Stimulated activated CD4-positive, alpha-beta T cell treated with anti-CD3 and anti-CD28 coated beads, Interleukin-4, amount 100 ng/mL, for 1 hour (primary cell): ENCODE results near the gene C2CD4C.
"Not testable (repeated sequence)": the region's sequence is repeated elsewhere in the genome, so short reads cannot be mapped to it uniquely, and the experiment has no call there.

Experiments used
- DNase-seq: peaks from one replicate; pipeline ENCODE4 v3.0.0-alpha.2; 2020

The C2CD4C gene

GRCh38 chr19:408902-409515 is at the start of gene C2CD4C:
Gene C2CD4C, minus strand, starts transcription at chr19:409147. Its CDS starts 786 bp downstream, at chr19:408361.
- peak; percentile 45 for DNase-seq

- no peak for DNase-seq
Observed at GRCh38 chr19:458091-459042, 49.4 kb upstream of the C2CD4C start.

GRCh38 chr19:457636-458035 is 48.7 kb upstream of the C2CD4C start:
- no peak for DNase-seq

- no peak for DNase-seq
Observed at GRCh38 chr19:456547-457110, 47.7 kb upstream of the C2CD4C start.

GRCh38 chr19:455851-456546 is 47.1 kb upstream of the C2CD4C start:
- DNase-seq, result no peak

- no peak for DNase-seq
Observed at GRCh38 chr19:455031-455705, 46.2 kb upstream of the C2CD4C start.

GRCh38 chr19:453606-454005 is 44.7 kb upstream of the C2CD4C start:
- DNase-seq, result no peak

- no peak for DNase-seq
Observed at GRCh38 chr19:452829-453228, 43.9 kb upstream of the C2CD4C start.

- DNase-seq, result not testable (repeated sequence)
Observed at GRCh38 chr19:450912-451481, 42.0 kb upstream of the C2CD4C start.

- no peak for DNase-seq
Observed at GRCh38 chr19:449916-450315, 41.0 kb upstream of the C2CD4C start.

GRCh38 chr19:447816-448560 is 39.0 kb upstream of the C2CD4C start:
- no peak for DNase-seq

- DNase-seq, result no peak
Observed at GRCh38 chr19:447064-447426, 38.1 kb upstream of the C2CD4C start.

GRCh38 chr19:444677-445210 is 35.8 kb upstream of the C2CD4C start:
- DNase-seq, result no peak

- DNase-seq, result no peak
Observed at GRCh38 chr19:443005-443404, 34.1 kb upstream of the C2CD4C start.

- no peak for DNase-seq
Observed at GRCh38 chr19:442085-442484, 33.1 kb upstream of the C2CD4C start.

- no peak for DNase-seq
Observed at GRCh38 chr19:441213-441836, 32.4 kb upstream of the C2CD4C start.

- DNase-seq, result no peak
Observed at GRCh38 chr19:440391-441212, 31.7 kb upstream of the C2CD4C start.

- DNase-seq, result no peak
Observed at GRCh38 chr19:439167-439900, 30.4 kb upstream of the C2CD4C start.

- no peak for DNase-seq
Observed at GRCh38 chr19:438416-438958, 29.5 kb upstream of the C2CD4C start.
